Osteoblast (primary cell): ENCODE data around the gene MYMK. TPM values are rescaled to one million over a fixed set of nuclear protein-coding genes. Genes with fewer than 3 reads are reported as not detected.

Experiments
- DNase-seq: peaks from one replicate; pipeline ENCODE4 v3.0.0; 2011; ENCODE audit warnings: low spot score, mixed read lengths; ENCODE audit not compliant: insufficient read length; ENCODE audit errors: missing footprints
- H2AFZ ChIP-seq: 2 replicates; pipeline ENCODE4 v1.6.0; 2011; ENCODE audit warnings: mild to moderate bottlenecking, low read length
- H3K27ac ChIP-seq: 2 replicates; pipeline ENCODE4 v1.5.1; 2011; ENCODE audit warnings: mild to moderate bottlenecking, low read depth, low read length, moderate library complexity
- H3K27me3 ChIP-seq: 2 replicates; pipeline ENCODE4 v1.6.0; 2012; ENCODE audit warnings: mild to moderate bottlenecking, control low read depth, inconsistent platforms, low read length, moderate library complexity; ENCODE audit not compliant: insufficient read depth
- H3K36me3 ChIP-seq: 2 replicates; pipeline ENCODE4 v1.5.1; 2011; ENCODE audit warnings: mild to moderate bottlenecking, low read length, control low read depth, moderate library complexity; ENCODE audit not compliant: insufficient read depth
- H3K4me1 ChIP-seq: 2 replicates; pipeline ENCODE4 v1.5.1; 2011; ENCODE audit warnings: mild to moderate bottlenecking, low read length, control low read depth, moderate library complexity; ENCODE audit not compliant: insufficient read depth
- H3K4me2 ChIP-seq: 2 replicates; pipeline ENCODE4 v1.6.0; 2011; ENCODE audit warnings: mild to moderate bottlenecking, low read length; ENCODE audit not compliant: insufficient read depth
- H3K4me3 ChIP-seq: fragments of 200-600 bp; sonication (generic); 3 replicates; pipeline ENCODE4 v1.5.1; 2012; ENCODE audit warnings: mild to moderate bottlenecking, low read length, inconsistent platforms; ENCODE audit not compliant: insufficient read depth
- H3K79me2 ChIP-seq: 2 replicates; pipeline ENCODE4 v1.6.0; 2012; ENCODE audit warnings: mild to moderate bottlenecking, low read length, control low read depth, inconsistent platforms; ENCODE audit not compliant: insufficient read depth
- H3K9me3 ChIP-seq: 2 replicates; pipeline ENCODE4 v1.5.1; 2011; ENCODE audit warnings: low read depth, low read length, control low read depth
- H4K20me1 ChIP-seq: 2 replicates; pipeline ENCODE4 v1.6.0; 2012; ENCODE audit warnings: mild to moderate bottlenecking, low read length, control low read depth; ENCODE audit not compliant: insufficient read depth
- total RNA-seq: library from RNA; depleted of rRNA; stranded (reverse); fragments of >200 nt; gene quantifications from 2 replicates; pipeline ENCODE4 v1.2.3, GENCODE V29; 2012
- TF ChIP-seq, protein P1 (sequence below): IDR thresholded peaks from 2 replicates; pipeline ENCODE4 v1.5.1; 2011; ENCODE audit warnings: mild to moderate bottlenecking, low read depth, low read length, moderate library complexity; ENCODE audit errors: extremely low read depth

MYMK gene
- total RNA-seq, 1 donor, result not detected

GRCh38 chr9:133485531-133486260 is 39.1 kb downstream of the MYMK start:
- H3K79me2 ChIP-seq, result no peaks in the 10 kb centered on the region
- H3K27me3 ChIP-seq, result no peaks in the 10 kb centered on the region
- no peaks in the 10 kb centered on the region for H3K36me3 ChIP-seq
- no peaks in the 10 kb centered on the region for H4K20me1 ChIP-seq
- H3K9me3 ChIP-seq, result no peaks in the 10 kb centered on the region
- peak; percentile 64 for DNase-seq
- H3K4me1 ChIP-seq, result no peaks in the 10 kb centered on the region
- no peak overlapping the region for H2AFZ ChIP-seq
- H3K4me2 ChIP-seq, result no peak overlapping the region
- H3K27ac ChIP-seq, result no peak overlapping the region
- no peak overlapping the region for H3K4me3 ChIP-seq
- TF ChIP-seq, protein P1, sequence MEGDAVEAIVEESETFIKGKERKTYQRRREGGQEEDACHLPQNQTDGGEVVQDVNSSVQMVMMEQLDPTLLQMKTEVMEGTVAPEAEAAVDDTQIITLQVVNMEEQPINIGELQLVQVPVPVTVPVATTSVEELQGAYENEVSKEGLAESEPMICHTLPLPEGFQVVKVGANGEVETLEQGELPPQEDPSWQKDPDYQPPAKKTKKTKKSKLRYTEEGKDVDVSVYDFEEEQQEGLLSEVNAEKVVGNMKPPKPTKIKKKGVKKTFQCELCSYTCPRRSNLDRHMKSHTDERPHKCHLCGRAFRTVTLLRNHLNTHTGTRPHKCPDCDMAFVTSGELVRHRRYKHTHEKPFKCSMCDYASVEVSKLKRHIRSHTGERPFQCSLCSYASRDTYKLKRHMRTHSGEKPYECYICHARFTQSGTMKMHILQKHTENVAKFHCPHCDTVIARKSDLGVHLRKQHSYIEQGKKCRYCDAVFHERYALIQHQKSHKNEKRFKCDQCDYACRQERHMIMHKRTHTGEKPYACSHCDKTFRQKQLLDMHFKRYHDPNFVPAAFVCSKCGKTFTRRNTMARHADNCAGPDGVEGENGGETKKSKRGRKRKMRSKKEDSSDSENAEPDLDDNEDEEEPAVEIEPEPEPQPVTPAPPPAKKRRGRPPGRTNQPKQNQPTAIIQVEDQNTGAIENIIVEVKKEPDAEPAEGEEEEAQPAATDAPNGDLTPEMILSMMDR, result no peak

- Histone ChIP-seq H2AFZ (no peak overlapping the region), H4K20me1 (no peaks in the 10 kb centered on the region), H3K4me1 (no peaks in the 10 kb centered on the region), H3K27me3 (no peaks in the 10 kb centered on the region), H3K9me3 (no peaks in the 10 kb centered on the region), H3K27ac (no peak overlapping the region), H3K36me3 (no peaks in the 10 kb centered on the region), H3K79me2 (no peaks in the 10 kb centered on the region), H3K4me2 (no peak overlapping the region), H3K4me3 (no peak overlapping the region)
- DNase-seq, result peak; percentile 69
- TF ChIP-seq, protein P1, result no peak
Measured at GRCh38 chr9:133484671-133485437, 39.9 kb downstream of the MYMK start.

DNA sequence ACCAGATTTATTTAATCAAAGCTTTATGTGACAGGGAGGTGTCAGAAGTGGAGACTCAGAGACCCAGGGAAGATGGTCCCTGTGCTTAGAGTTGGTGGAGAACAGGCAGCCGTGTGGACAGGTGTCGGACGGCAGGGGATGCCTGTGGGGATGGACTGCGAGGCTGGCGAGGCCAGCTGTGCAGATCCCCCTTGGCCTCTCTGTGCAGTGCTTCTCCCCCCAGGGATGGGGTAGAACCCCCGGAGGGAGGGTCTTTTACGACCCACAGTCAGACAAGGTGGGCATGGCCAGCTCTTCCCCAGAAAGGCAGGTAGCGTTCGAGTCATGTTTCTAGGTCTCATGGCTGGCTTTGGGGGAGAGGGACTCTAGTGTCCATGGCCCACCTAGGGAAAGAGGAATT is 41.1 kb downstream of the MYMK start:
- TF ChIP-seq, protein P1, result no peak

More for the DNA sequence above, 41.1 kb downstream of the MYMK start:
- no peak overlapping the region for H2AFZ ChIP-seq
- H3K36me3 ChIP-seq, result no peaks in the 10 kb centered on the region
- no peak overlapping the region for H3K4me3 ChIP-seq
- H3K27me3 ChIP-seq, result no peaks in the 10 kb centered on the region
- DNase-seq, result peak; percentile 57
- H3K27ac ChIP-seq, result no peak overlapping the region
- H4K20me1 ChIP-seq, result no peaks in the 10 kb centered on the region
- H3K4me1 ChIP-seq, result peaks cover 7% of the 10 kb centered on the region
- no peak overlapping the region for H3K4me2 ChIP-seq
- no peaks in the 10 kb centered on the region for H3K9me3 ChIP-seq
- peaks cover 3% of the 10 kb centered on the region for H3K79me2 ChIP-seq
